A549 (cell line): Measurements from ENCODE around the gene ZNF492.

Experiments
- POLR2A ChIP-seq: IDR thresholded peaks from 2 replicates; pipeline ENCODE4 v1.6.1; 2012; ENCODE audit warnings: mild to moderate bottlenecking, low read length
- TF ChIP-seq, protein P1 (sequence below): fragments of >200 bp; sonication (Bioruptor Twin); formaldehyde crosslinking; IDR thresholded peaks from 3 replicates; pipeline ENCODE4 v1.5.1; 2016
- TF ChIP-seq, protein P2 (sequence below): IDR thresholded peaks from 2 replicates; pipeline ENCODE4 v1.6.1; 2012

DNA sequence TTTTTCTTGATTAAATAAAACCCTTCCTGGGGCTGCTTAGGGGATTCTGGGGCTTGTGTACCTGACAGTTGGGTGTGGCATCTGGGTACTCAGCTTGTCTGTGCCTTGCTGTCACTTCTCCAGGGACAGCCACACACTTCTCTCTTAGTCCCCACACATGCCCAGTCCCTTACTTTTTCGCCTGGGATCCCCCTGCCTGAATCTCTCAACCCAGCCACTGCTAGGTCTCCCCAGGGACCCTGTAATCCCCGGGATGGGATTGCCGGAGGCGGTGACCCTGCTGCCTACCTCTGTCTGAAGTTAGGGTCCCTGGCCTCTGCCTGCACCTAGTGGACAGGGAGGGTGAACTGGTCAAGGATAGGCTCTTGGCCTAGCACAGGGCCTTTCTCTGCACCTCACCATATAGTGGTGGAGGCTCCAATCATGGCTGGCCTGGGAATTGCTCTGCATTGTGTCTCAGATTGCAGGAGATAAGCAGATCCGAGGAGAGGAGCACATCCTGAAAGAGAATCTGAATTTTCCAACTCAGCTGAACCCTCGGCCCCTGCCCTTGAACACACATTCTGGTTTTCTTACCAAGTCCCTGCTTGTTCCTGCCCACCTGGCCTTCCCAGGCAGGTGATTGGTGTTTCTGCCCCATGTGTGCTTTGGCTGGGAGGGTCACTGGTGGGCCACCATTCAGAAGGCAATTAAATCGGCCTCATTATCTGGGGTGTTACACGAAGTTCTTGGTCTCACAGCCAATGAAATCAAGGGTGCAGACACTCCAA, 8.7 kb upstream of the ZNF492 start:
- TF ChIP-seq, protein P1, sequence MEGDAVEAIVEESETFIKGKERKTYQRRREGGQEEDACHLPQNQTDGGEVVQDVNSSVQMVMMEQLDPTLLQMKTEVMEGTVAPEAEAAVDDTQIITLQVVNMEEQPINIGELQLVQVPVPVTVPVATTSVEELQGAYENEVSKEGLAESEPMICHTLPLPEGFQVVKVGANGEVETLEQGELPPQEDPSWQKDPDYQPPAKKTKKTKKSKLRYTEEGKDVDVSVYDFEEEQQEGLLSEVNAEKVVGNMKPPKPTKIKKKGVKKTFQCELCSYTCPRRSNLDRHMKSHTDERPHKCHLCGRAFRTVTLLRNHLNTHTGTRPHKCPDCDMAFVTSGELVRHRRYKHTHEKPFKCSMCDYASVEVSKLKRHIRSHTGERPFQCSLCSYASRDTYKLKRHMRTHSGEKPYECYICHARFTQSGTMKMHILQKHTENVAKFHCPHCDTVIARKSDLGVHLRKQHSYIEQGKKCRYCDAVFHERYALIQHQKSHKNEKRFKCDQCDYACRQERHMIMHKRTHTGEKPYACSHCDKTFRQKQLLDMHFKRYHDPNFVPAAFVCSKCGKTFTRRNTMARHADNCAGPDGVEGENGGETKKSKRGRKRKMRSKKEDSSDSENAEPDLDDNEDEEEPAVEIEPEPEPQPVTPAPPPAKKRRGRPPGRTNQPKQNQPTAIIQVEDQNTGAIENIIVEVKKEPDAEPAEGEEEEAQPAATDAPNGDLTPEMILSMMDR: no peak
- TF ChIP-seq POLR2A: no peak
- TF ChIP-seq, protein P2, sequence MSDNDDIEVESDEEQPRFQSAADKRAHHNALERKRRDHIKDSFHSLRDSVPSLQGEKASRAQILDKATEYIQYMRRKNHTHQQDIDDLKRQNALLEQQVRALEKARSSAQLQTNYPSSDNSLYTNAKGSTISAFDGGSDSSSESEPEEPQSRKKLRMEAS: no peak
